ENCODE results near the gene PAGE4.

GRCh38 chrX:49878128-49878833 lies 49.2 kb downstream of the PAGE4 start:
- TF ChIP-seq CTCF (conservative IDR thresholded peaks at IDR 0.05; ENCODE audit: low read length) (no peak), EZH2phosphoT487 (IDR thresholded peaks at IDR 0.05; ENCODE audit: borderline replicate concordance, low read depth, low read length) (no peak)
